ENCODE data around the gene RER1.

Gene RER1

GRCh38 chr1:2391041-2391930 lies at the start of gene RER1, which contains the start of gene MORN1:
Gene RER1 (plus strand): TSS chr1:2391841. CDS start chr1:2395791, 3,950 bp downstream.
Gene MORN1 (minus strand): TSS chr1:2391554. CDS start chr1:2391533, 21 bp downstream.
- peak; percentile 100 for DNase-seq

DNA sequence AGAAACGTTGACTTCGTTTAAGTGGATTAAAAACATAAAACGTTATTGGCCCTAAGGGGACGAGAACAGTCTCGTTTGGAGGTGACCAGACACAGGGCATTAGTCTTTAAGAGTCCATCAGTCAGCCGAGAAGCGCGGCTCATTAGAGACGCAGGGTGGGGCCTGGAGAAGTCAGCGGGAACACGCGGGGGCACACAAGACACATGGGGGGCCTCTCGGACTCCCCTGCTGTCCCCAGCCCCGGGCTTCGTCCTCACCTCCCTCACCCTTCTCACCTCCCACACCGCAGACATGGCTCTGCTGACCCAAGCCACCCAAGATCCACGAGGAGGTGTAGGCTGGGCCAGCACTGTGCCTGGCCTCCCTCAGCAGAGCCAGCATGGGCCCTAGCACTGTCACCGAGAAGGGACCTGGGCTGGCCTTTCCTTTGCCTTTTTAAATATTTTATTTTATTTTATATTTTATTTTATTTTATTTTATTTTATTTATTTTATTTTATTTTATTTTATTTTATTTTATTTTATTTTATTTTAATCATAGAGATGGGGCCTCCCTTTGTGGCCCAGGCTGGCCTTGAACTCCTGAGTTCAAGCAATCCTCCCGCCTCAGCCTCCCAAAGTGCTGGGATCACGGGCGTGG lies 49.1 kb upstream of the RER1 start:
- no peak for DNase-seq

DNA sequence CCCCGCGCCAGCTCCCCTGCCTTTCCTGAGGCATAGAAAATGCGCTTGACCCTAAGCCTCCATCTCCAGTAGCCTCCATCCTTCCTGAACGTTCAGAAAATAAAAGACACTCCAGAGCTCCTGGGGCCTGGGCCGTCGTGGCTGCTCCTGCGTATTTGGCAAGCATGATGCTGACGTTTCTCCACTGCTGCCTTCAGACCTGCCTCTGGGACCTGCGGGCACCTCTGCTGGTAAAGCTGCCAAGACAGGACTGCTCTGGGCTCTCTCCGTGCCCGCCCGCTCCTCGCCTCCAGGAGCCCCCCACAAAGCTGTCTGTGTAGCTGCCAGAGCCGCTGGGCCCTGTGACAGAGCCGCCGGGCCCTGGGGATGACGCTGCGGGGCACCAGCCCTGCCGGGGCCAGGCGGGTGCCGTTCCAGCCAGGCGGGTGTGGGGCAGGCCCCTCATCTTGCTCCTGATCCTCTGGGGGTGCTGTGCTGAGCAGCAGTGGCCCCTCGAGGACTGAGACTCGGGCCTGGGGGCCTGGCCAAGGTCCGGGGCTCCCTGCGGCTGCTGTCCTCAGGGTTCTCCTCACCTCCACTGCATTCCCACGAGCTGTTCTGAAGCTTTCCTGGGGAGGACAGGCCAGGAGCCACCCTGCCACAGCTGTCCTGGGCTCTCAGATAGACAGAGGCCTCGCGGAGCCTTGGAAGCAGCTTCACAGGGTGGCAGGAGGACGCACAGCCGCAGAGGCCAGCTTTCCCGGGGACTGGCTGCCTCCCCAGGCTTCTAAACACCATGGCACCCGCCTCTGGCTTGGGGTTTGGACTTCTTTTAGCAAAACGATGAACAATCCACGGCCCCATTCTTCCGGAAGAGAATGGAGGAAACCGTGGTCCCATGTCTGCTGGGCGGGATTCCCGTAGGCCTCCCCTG lies 48.4 kb upstream of the RER1 start:
- DNase-seq = no peak

- no peak for DNase-seq
These were observed 47.4 kb upstream of the RER1 start for GRCh38 chr1:2344121-2344681.

DNA sequence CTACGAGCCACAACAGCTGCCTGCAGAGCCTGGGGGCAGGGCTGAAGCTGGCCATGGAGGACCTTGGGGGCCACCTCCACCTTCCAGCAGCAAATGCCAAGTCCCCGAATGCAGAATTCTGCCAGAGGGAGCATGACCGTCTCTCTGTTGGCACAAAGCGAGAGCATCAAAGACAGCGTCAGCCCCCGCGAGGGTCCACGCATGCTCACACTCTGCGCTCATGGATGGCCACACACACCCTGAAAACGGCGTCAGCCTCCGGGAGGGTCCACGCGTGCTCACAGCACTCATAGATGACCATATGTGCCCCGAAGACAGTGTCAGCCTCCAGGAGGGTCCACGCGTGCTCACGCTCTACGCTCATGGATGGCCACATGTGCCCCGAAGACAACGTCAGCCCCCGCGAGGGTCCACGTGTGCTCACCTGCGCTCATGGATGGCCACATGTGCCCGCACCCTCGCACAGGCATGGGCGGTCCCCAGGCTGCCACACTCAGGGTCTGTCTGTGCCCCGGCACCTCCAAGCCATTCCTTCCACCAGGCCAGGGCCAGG lies 46.8 kb upstream of the RER1 start:
- DNase-seq = no peak

- peak; percentile 91 for DNase-seq
These were observed 46.2 kb upstream of the RER1 start for GRCh38 chr1:2345297-2346075.

GRCh38 chr1:2346691-2347408 lies 44.8 kb upstream of the RER1 start:
- no peak for DNase-seq

DNA sequence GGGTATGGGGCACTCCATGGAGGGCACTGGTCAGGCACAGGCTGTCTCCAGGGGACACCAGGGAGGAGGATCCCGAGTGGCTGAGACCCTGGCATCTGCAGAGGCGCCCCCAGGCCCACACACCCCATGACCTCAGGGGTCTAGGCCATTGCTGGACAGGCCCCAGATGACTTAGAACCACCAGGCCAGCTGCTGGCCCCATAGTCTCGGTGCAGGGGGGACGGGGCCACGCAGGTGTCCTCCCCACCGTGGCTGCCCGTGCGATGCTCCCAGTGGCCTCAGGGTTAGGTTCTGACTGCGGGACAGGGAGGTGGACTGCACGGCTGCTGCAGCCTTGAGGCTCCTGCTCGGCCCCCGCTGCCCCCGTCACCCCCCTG lies 44.2 kb upstream of the RER1 start:
- DNase-seq = no peak

GRCh38 chr1:2347896-2348295 lies 43.7 kb upstream of the RER1 start:
- DNase-seq = no peak

DNA sequence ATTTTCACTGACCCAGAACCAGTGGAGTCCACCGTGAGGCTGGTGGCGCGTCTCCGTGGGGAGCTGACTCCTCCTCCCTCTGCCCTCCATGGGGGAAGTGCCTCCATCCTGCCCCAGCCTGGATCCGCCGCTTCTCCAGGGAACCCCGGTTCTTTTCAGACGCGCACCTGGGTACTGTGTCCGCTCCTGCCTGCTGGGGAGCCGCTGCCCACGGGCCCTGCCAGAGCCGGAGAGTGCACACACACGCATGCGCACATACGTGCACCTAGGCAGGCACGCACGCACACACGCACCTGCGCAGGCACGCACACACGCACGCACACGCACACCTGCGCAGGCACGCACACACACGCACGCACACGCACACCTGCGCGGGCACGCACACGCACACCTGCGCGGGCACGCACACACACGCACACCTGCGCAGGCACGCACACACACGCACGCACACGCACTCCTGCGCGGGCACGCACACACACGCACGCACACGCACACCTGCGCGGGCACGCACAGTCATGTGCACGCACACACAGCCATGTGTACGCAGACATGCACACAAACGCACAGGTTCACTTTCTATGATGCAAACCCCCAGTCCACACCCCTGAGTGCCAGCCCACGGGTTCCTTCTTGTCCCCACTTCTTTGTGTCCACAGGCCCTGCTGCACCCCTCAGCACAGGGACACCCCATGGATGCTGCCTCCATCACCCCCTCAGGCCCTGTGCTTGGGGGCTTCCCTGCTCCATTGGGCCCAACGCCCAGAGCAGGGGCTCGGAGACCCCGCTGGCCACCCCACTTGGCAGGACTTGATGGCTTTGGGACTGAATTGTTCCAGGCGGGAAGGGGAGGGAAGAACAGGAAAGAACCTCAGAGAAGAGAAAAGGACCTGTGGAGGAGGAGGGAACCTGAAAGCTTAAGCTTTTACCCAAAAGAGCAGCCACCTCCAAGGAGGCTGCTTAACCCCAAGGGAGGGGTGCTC lies 43.0 kb upstream of the RER1 start:
- DNase-seq = no peak

- DNase-seq = no peak
These were observed 41.8 kb upstream of the RER1 start for GRCh38 chr1:2349806-2350205.

DNA sequence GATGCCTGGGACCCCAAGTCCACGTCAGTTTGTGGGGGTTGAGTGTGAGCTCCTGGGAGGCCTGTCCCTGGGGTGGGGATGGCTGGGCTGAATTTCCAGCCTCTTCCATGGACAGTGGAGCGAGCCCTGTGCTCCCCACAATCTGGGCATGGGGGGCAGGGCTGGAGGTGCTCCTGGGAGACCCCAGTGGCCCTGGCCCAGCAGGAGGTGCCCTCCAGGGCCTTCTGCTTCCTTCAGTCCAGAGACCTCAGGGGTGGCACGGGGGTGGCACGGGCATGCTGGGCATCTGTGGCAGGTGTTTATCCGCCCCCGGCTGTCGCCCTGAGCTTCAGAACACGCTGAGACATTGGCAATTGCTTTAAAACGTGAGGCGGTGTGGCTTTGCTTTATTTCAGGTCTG lies 41.1 kb upstream of the RER1 start:
- no peak for DNase-seq

- no peak for DNase-seq
These were observed 40.6 kb upstream of the RER1 start for GRCh38 chr1:2350911-2351655.

DNA sequence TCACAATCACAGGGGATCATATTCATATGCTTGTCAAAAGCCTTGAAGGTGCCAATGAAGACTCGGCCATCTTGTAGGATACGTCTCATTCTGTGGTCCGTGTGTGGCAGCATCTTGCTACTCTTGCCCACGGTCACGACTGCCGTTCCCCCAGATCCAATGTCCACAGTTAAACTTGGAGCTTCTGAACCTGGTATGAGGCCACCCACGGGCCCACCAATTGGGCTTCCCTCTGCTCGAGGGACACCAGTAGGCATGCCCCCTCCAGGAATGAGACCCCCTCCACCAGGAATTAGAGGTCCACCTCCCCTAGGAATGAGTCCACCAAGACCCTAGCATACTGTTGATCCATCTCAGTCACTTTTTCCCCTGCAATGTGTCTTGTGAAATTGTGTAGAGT lies 39.9 kb upstream of the RER1 start:
- DNase-seq = no peak

- no peak for DNase-seq
These were observed 39.2 kb upstream of the RER1 start for GRCh38 chr1:2352341-2352896.

DNA sequence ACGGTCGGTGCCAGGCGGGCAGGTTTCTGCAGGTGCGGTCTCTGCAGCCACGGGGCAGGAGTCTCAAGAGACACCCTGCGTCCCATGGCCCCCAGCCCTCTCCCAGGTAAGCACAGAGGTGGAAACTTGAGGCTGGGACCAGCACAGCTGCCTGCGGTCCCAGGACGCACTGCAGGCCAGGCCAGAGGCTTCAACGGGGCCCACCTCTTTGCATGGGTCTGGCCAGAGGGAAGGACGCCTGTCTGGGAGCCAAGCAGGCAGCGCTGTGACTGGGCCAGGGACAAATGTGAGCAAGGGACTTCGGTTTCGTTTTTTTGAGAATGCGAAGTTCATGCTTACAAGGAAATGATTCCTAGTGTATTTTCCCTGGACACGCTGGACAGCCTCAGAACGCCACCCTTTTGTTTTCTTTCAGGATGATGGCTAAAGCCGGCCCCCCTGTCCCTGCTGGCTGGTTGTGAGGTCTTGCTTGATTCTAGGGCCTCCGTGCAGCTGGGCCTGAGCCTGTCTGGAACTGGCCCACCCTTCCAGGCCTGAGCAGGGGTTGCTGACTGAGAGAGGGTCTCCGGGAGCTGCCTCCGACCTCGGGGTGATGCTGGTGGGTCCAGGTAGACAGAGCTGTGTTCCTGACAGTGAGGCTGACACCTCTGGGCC lies 38.6 kb upstream of the RER1 start:
- no peak for DNase-seq

- DNase-seq = no peak
These were observed 37.8 kb upstream of the RER1 start for GRCh38 chr1:2353551-2354438.

All from hematopoietic multipotent progenitor cell treated with erythropoietin and hydrocortisone succinate and interleukin-3 and kit ligand, for 4 days (in vitro differentiated cells).